HepG2 (cell line): ENCODE results near the gene TMEM217. TPM values are rescaled to one million over a fixed set of nuclear protein-coding genes. Genes with fewer than 3 reads are reported as not detected.
A peak's percentile ranks its signal among the peaks of the same experiment; 100 is the strongest.

Experiments
- ATAC-seq: fragments of 200-7000 bp; cut with Tn5 transposase; 3 replicates; pipeline ENCODE4 v1.9.1; 2020; ENCODE audit warnings: mild to moderate bottlenecking, moderate library complexity
- BruUV-seq: library from RNA; stranded (reverse); fragments of 400-500 nt; replicated peaks from 2 replicates; lab custom pipeline; 2021; lab: Mats Ljungman, UMichigan
- CTCF ChIA-PET: fragments of 300-600 bp; formaldehyde crosslinking; extraction: SDS; loops from one replicate; lab custom pipeline; 2021; ENCODE audit warnings: low total read pairs, inconsistent platforms, low intra/inter-chr PET ratio; lab: Yijun Ruan, JAX
- POLR2A ChIA-PET: fragments of 350-600 bp; sonication (Branson Sonifier 250); formaldehyde crosslinking; loops from one replicate; lab custom pipeline; 2020; ENCODE audit warnings: antibody characterized with exemption, inconsistent platforms; lab: Yijun Ruan, JAX
- DNase-seq: peaks from one replicate; pipeline ENCODE4 v3.0.0-alpha.2; 2015; ENCODE audit warnings: low spot score
- FAIRE-seq: peaks from 3 replicates; lab custom pipeline; 2011; peaks lifted over from hg19 to GRCh38; lab: Jason Lieb, UNC
- H2AFZ ChIP-seq: one replicate; pipeline ENCODE4 v1.6.1; 2011; ENCODE audit warnings: low read length, inconsistent platforms
- H3K27ac ChIP-seq: fragments of 300-600 bp; 3 replicates; pipeline ENCODE4 v1.8.0; 2011; ENCODE audit warnings: mixed run types, mild to moderate bottlenecking, mixed read lengths, low read length, inconsistent platforms; ENCODE audit not compliant: insufficient read depth; ENCODE audit errors: extremely low read length
- H3K27me3 ChIP-seq, 2 experiments: fragments of 200-600 bp in 1 of 2; 2 replicates in 1 of 2; 3 replicates in 1 of 2; pipeline versions ENCODE4 v1.6.0 to v1.8.0; 2011; ENCODE audit warnings: low read length in 2 of 2, mild to moderate bottlenecking in 2 of 2, moderate library complexity in 2 of 2, inconsistent platforms in 1 of 2; ENCODE audit not compliant: insufficient read depth in 2 of 2, control insufficient read depth in 1 of 2
- H3K36me3 ChIP-seq, 2 experiments: fragments of 200-600 bp in 1 of 2; replicated peaks in 1 of 2; 2 replicates in 1 of 2; 3 replicates in 1 of 2; pipeline versions ENCODE4 v1.5.1 to v1.8.0; 2011; ENCODE audit warnings: low read length in 2 of 2, inconsistent platforms in 1 of 2; ENCODE audit not compliant: insufficient read depth in 2 of 2, control insufficient read depth in 1 of 2
- H3K4me1 ChIP-seq: 2 replicates; pipeline ENCODE4 v1.5.1; 2012; ENCODE audit warnings: low read length, inconsistent platforms; ENCODE audit not compliant: insufficient read depth
- H3K4me2 ChIP-seq: 2 replicates; pipeline ENCODE4 v1.6.0; 2011; ENCODE audit warnings: low read depth, low read length, inconsistent platforms
- H3K4me3 ChIP-seq, 3 experiments: fragments of 200-600 bp in 1 of 3; sonication (generic), shearing (Covaris generic) in 1 of 3; replicated peaks in 1 of 3; 2 replicates each; pipeline ENCODE4 v1.5.1; 2011 to 2016; ENCODE audit warnings: low read length in 3 of 3, inconsistent platforms in 2 of 3, low read depth in 2 of 3, mild to moderate bottlenecking in 2 of 3, control low read depth in 1 of 3, mixed read lengths in 1 of 3; ENCODE audit not compliant: insufficient read depth in 1 of 3
- H3K79me2 ChIP-seq: one replicate; pipeline ENCODE4 v1.6.1; 2011; ENCODE audit warnings: low read length, inconsistent platforms; ENCODE audit not compliant: insufficient read depth
- H3K9ac ChIP-seq: 2 replicates; pipeline ENCODE4 v1.6.0; 2011; ENCODE audit warnings: mild to moderate bottlenecking, low read depth, low read length, inconsistent platforms; ENCODE audit not compliant: insufficient read depth
- H3K9me3 ChIP-seq: 2 replicates; pipeline ENCODE4 v1.5.1; 2012; ENCODE audit warnings: mild to moderate bottlenecking, low read length
- H4K20me1 ChIP-seq: 2 replicates; pipeline ENCODE4 v1.6.0; 2011; ENCODE audit warnings: inconsistent platforms, mild to moderate bottlenecking, low read length, moderate library complexity; ENCODE audit not compliant: insufficient read depth
- HNF4G ChIP-seq, 2 experiments: sonication (generic) in 1 of 2; formaldehyde crosslinking in 1 of 2; IDR thresholded peaks; 2 replicates each; pipeline versions ENCODE4 v1.4.0 to v1.6.1; 2011 to 2020; ENCODE audit warnings: borderline replicate concordance in 2 of 2, low read depth in 2 of 2, mild to moderate bottlenecking in 2 of 2, low read length in 1 of 2, missing genetic modification reagents in 1 of 2, moderate library complexity in 1 of 2
- MIER3 ChIP-seq: IDR thresholded peaks from 2 replicates; pipeline ENCODE4 v1.6.1; 2016; ENCODE audit warnings: missing compliant biosample characterization, borderline replicate concordance
- NFE2L2 ChIP-seq: fragments of 150-350 bp; IDR thresholded peaks from 2 replicates; pipeline ENCODE4 v1.6.1; 2014; ENCODE audit warnings: low read length
- PHF21A ChIP-seq: sonication (generic); formaldehyde crosslinking; IDR thresholded peaks from 2 replicates; pipeline ENCODE4 v1.5.0; 2020; ENCODE audit warnings: mild to moderate bottlenecking, missing genetic modification reagents
- REPIN1 ChIP-seq: sonication (generic); formaldehyde crosslinking; IDR thresholded peaks from 2 replicates; pipeline ENCODE4 v1.8.0; 2022; ENCODE audit warnings: missing genetic modification reagents, low read depth, mild to moderate bottlenecking, borderline replicate concordance
- SOX13 ChIP-seq, 3 experiments: fragments of 450-650 bp in 1 of 3; sonication (generic) in 1 of 3; formaldehyde crosslinking in 1 of 3; IDR thresholded peaks in 2 of 3; conservative IDR thresholded peaks in 1 of 3; 2 replicates each; pipeline versions ENCODE4 v1.5.0 to v1.6.1; 2016 to 2020; ENCODE audit warnings: antibody characterized with exemption in 1 of 3, mild to moderate bottlenecking in 1 of 3, missing compliant biosample characterization in 1 of 3, missing genetic modification reagents in 1 of 3, moderate library complexity in 1 of 3
- TBX3 ChIP-seq: fragments of 450-650 bp; IDR thresholded peaks from 2 replicates; pipeline ENCODE4 v1.6.1; 2017; ENCODE audit warnings: antibody characterized with exemption, mild to moderate bottlenecking, inconsistent platforms, borderline replicate concordance
- TFDP1 ChIP-seq: IDR thresholded peaks from 2 replicates; pipeline ENCODE4 v1.6.1; 2016; ENCODE audit warnings: missing compliant biosample characterization, missing genetic modification reagents, borderline replicate concordance
- ZNF207 ChIP-seq: fragments of 450-650 bp; IDR thresholded peaks from 2 replicates; pipeline ENCODE4 v1.6.1; 2016; ENCODE audit warnings: antibody characterized with exemption, borderline replicate concordance
- ZNF224 ChIP-seq: sonication (generic); formaldehyde crosslinking; IDR thresholded peaks from 2 replicates; pipeline ENCODE4 v1.5.0; 2020; ENCODE audit warnings: mild to moderate bottlenecking, missing genetic modification reagents
- ZNF292 ChIP-seq: sonication (generic); formaldehyde crosslinking; IDR thresholded peaks from 2 replicates; pipeline ENCODE4 v1.8.1; 2022; ENCODE audit warnings: mild to moderate bottlenecking, low read depth, missing genetic modification reagents, borderline replicate concordance
- ZNF747 ChIP-seq: sonication (generic); formaldehyde crosslinking; IDR thresholded peaks from 2 replicates; pipeline ENCODE4 v1.8.1; 2023; ENCODE audit warnings: missing genetic modification reagents, mild to moderate bottlenecking, borderline replicate concordance
- WGBS: methylation state at CpG from one replicate; pipeline ENCODE4 v1.1.6; 2017; ENCODE audit warnings: low lambda C conversion rate; 5-methylcytosine and 5-hydroxymethylcytosine counted together
- in situ Hi-C: cut with HindIII; loops from 2 replicates; pipeline ENCODE4 v1.10.0; 2017; ENCODE audit warnings: low pct_unique_long_range_greater_than_20kb; ENCODE audit not compliant: extremely low pct_ligation_motif_present
- intact Hi-C: fragments of 100-400 bp; cut with micrococcal nuclease; formaldehyde crosslinking; loops from one replicate; pipeline ENCODE4 v1.10.0; 2022; ENCODE audit not compliant: unreplicated experiment
- polyA plus RNA-seq, 8 experiments: library from polyadenylated mRNA; depleted of rRNA in 3 of 8; stranded (reverse) in 7 of 8; unstranded in 1 of 8; fragments of >200 nt; fragmentation: Illumina TruSeq in 4 of 8; extraction: Trizol in 4 of 8; gene quantifications; 2 replicates each; pipeline versions ENCODE4 v1.2.1 to v1.2.3, GENCODE V29; 2011 to 2016; ENCODE audit warnings: low read depth in 4 of 8, missing spikeins in 1 of 8, mixed read lengths in 1 of 8; ENCODE audit not compliant: insufficient read depth in 1 of 8
- total RNA-seq, 5 experiments: library from RNA; depleted of rRNA; stranded (reverse); fragments of >200 nt; fragmentation: Illumina TruSeq; extraction: Trizol; gene quantifications; 2 replicates each; pipeline ENCODE4 v1.2.3, GENCODE V29; 2016; ENCODE audit warnings: low read depth in 1 of 5

TMEM217 gene
- total and polyA plus RNA-seq, 2 of the 13 experiments (the other 11 are each of a cell fraction or from before 2014, with no cell fraction given) = 2.3 to 3.4 TPM

- in situ Hi-C loops = loop anchor here (5.0 kb wide), 2 partner anchors 153 to 183 kb away; no protein-coding TSS in a partner anchor
- FAIRE-seq (no peak), DNase-seq (no peak), ATAC-seq (no peak)
- no peaks in the 10 kb centered on the region for H3K36me3 ChIP-seq
- ChIA-PET CTCF (interaction anchor here (1.4 to 10.6 kb wide), 3 partner anchors 154 to 185 kb away, joined by 4 to 268 read pairs (median 4); no protein-coding TSS in a partner anchor), POLR2A (interaction anchor here (0.7 to 1.9 kb wide), 7 partner anchors 28 to 184 kb away, joined by 3 to 6 read pairs (median 4); no protein-coding TSS in a partner anchor)
- 67% methylated on average over 13 of the region's 13 CpGs for WGBS
- no peaks in the 10 kb centered on the region for H4K20me1 ChIP-seq
- H3K27me3 ChIP-seq = no peaks in the 10 kb centered on the region
- no peak overlapping the region for H3K27ac ChIP-seq
- H3K4me3 ChIP-seq = no peak overlapping the region
- H2AFZ ChIP-seq = no peak overlapping the region
- H3K79me2 ChIP-seq = no peaks in the 10 kb centered on the region
- BruUV-seq = no TSS peak
- intact Hi-C loops = no loop called here
- no peak overlapping the region for H3K4me2 ChIP-seq
- no peak overlapping the region for H3K9ac ChIP-seq
- H3K4me1 ChIP-seq = peaks cover 47% of the 10 kb centered on the region
- TF ChIP-seq NFE2L2 = 0 out of 2 replicates have a peak, but pooled peaks have one; percentile 7
- no peak for TF ChIP-seq ZNF224
- H3K9me3 ChIP-seq = no peaks in the 10 kb centered on the region
Observed at GRCh38 chr6:37205175-37205996, 52.6 kb downstream of the TMEM217 start.

GRCh38 chr6:37204014-37204751 is 53.8 kb downstream of the TMEM217 start:
- Histone ChIP-seq H2AFZ (no peak overlapping the region), H3K9ac (no peak overlapping the region), H3K27ac (no peak overlapping the region), H3K9me3 (no peaks in the 10 kb centered on the region), H3K36me3 (no peaks in the 10 kb centered on the region), H3K4me3 (no peak overlapping the region), H3K27me3 (no peaks in the 10 kb centered on the region; a peak in 1 of 5 replicates), H3K79me2 (no peaks in the 10 kb centered on the region), H3K4me2 (peak overlapping the region; percentile 33), H4K20me1 (no peaks in the 10 kb centered on the region), H3K4me1 (peaks cover 47% of the 10 kb centered on the region)
- BruUV-seq = no TSS peak
- in situ Hi-C loops (no loop called here), intact Hi-C loops (no loop called here)
- 20% methylated on average over 7 of the region's 7 CpGs for WGBS
- ChIA-PET POLR2A (interaction anchor here (0.8 to 1.9 kb wide), 4 partner anchors 26 to 76 kb away, joined by 4 to 6 read pairs (median 4); no protein-coding TSS in a partner anchor), CTCF (interaction anchor here (1.4 to 10.6 kb wide), 2 partner anchors 175 to 184 kb away, joined by 4 to 268 read pairs; no protein-coding TSS in a partner anchor)
- peak; percentile 12; the same call in 1 of the 3 replicates for ATAC-seq
- FAIRE-seq = peak; percentile 75
- DNase-seq = peak; percentile 76
- TF ChIP-seq HNF4G (IDR thresholded peaks at IDR 0.05; ENCODE audit: borderline replicate concordance, low read depth, low read length) (peak; percentile 24; the same call in 1 of the 2 replicates), HNF4G (CRISPR knock-in tag; IDR thresholded peaks at IDR 0.05; ENCODE audit: borderline replicate concordance, low read depth) (no peak), TFDP1 (CRISPR knock-in tag) (no peak), ZNF207 (0 out of 2 replicates have a peak, but pooled peaks have one; percentile 80), MIER3 (CRISPR knock-in tag) (no peak), TBX3 (peak; percentile 46; the same call in 1 of the 2 replicates), PHF21A (CRISPR knock-in tag) (0 out of 2 replicates have a peak, but pooled peaks have one; percentile 35), ZNF292 (CRISPR knock-in tag) (no peak), SOX13 (IDR thresholded peaks at IDR 0.05) (no peak), SOX13 (CRISPR knock-in tag; conservative IDR thresholded peaks at IDR 0.05 in 1 of 2, IDR thresholded peaks at IDR 0.05 in 1 of 2) (no peak), REPIN1 (CRISPR knock-in tag) (no peak), ZNF747 (0 out of 2 replicates have a peak, but pooled peaks have one; percentile 20)
